ENCODE data around the gene TRIM37.

DNA sequence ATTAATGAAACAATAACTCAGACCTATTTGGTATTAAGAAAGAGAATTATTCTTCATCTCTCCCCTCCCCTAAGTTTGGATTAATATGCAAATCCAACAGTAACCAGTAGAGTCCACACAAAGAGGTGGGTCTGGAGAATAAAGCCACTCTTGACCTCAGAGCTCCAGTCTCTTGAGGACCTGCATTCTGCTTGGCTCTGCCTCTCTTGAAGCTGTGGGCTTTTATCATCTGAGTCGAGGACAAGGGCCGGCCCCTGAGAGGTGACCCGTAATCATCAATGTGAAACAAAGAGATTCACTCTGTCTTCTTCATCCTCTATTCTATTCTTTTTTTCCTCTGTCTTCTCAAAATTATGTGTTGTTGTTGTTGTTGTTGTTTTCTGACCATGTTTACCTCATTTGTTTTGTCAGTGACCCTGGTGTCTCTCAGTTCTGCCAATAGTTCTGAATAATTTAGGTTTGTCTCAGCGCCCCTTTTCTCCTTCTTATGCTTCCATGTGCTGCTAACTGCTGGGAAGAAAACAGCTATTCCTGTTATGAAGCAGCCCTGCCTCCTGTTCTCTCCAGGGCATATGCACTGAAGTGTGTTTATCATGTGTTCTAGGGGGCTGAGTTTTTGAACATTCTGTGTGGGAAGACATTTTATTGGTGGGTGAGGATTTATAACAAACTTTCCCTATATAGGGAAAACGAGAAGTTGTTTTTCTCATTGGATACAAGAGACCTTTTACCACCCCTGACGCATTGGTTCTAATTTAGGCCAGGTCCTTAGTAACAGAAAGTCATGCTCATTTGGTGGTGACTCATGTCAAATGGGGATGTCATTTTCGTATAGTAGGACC, 135.8 kb downstream of the TRIM37 start:
- TF ChIP-seq, protein P1, sequence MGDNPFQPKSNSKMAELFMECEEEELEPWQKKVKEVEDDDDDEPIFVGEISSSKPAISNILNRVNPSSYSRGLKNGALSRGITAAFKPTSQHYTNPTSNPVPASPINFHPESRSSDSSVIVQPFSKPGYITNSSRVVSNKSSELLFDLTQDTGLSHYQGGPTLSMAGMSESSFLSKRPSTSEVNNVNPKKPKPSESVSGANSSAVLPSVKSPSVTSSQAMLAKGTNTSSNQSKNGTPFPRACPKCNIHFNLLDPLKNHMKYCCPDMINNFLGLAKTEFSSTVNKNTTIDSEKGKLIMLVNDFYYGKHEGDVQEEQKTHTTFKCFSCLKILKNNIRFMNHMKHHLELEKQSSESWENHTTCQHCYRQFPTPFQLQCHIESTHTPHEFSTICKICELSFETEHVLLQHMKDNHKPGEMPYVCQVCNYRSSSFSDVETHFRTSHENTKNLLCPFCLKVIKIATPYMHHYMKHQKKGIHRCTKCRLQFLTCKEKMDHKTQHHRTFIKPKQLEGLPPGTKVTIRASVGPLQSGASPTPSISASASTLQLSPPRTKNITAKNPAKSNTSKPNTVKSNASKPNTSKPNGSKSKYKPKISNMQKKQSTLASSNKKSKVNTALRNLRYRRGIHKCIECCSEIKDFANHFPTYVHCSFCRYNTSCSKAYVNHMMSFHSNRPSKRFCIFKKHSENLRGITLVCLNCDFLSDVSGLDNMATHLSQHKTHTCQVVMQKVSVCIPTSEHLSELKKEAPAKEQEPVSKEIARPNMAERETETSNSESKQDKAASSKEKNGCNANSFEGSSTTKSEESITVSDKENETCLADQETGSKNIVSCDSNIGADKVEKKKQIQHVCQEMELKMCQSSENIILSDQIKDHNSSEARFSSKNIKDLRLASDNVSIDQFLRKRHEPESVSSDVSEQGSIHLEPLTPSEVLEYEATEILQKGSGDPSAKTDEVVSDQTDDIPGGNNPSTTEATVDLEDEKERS (tag by site-specific recombination; IDR thresholded peaks at IDR 0.05): no peak
- no peak for TF ChIP-seq ZNF223 (tag by site-specific recombination; IDR thresholded peaks at IDR 0.05)
- TF ChIP-seq SETDB1 (IDR thresholded peaks at IDR 0.05; ENCODE audit: insufficient read length, low read length): no peak
- TF ChIP-seq, protein P2, sequence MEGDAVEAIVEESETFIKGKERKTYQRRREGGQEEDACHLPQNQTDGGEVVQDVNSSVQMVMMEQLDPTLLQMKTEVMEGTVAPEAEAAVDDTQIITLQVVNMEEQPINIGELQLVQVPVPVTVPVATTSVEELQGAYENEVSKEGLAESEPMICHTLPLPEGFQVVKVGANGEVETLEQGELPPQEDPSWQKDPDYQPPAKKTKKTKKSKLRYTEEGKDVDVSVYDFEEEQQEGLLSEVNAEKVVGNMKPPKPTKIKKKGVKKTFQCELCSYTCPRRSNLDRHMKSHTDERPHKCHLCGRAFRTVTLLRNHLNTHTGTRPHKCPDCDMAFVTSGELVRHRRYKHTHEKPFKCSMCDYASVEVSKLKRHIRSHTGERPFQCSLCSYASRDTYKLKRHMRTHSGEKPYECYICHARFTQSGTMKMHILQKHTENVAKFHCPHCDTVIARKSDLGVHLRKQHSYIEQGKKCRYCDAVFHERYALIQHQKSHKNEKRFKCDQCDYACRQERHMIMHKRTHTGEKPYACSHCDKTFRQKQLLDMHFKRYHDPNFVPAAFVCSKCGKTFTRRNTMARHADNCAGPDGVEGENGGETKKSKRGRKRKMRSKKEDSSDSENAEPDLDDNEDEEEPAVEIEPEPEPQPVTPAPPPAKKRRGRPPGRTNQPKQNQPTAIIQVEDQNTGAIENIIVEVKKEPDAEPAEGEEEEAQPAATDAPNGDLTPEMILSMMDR (tag by site-specific recombination; IDR thresholded peaks at IDR 0.05): no peak
- TF ChIP-seq, protein P3, sequence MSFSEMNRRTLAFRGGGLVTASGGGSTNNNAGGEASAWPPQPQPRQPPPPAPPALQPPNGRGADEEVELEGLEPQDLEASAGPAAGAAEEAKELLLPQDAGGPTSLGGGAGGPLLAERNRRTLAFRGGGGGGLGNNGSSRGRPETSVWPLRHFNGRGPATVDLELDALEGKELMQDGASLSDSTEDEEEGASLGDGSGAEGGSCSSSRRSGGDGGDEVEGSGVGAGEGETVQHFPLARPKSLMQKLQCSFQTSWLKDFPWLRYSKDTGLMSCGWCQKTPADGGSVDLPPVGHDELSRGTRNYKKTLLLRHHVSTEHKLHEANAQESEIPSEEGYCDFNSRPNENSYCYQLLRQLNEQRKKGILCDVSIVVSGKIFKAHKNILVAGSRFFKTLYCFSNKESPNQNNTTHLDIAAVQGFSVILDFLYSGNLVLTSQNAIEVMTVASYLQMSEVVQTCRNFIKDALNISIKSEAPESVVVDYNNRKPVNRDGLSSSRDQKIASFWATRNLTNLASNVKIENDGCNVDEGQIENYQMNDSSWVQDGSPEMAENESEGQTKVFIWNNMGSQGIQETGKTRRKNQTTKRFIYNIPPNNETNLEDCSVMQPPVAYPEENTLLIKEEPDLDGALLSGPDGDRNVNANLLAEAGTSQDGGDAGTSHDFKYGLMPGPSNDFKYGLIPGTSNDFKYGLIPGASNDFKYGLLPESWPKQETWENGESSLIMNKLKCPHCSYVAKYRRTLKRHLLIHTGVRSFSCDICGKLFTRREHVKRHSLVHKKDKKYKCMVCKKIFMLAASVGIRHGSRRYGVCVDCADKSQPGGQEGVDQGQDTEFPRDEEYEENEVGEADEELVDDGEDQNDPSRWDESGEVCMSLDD (tag by site-specific recombination; IDR thresholded peaks at IDR 0.05): no peak
- TF ChIP-seq, protein P4, sequence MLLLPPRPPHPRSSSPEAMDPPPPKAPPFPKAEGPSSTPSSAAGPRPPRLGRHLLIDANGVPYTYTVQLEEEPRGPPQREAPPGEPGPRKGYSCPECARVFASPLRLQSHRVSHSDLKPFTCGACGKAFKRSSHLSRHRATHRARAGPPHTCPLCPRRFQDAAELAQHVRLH (tag by site-specific recombination; IDR thresholded peaks at IDR 0.05): no peak
- TF ChIP-seq, protein P5, sequence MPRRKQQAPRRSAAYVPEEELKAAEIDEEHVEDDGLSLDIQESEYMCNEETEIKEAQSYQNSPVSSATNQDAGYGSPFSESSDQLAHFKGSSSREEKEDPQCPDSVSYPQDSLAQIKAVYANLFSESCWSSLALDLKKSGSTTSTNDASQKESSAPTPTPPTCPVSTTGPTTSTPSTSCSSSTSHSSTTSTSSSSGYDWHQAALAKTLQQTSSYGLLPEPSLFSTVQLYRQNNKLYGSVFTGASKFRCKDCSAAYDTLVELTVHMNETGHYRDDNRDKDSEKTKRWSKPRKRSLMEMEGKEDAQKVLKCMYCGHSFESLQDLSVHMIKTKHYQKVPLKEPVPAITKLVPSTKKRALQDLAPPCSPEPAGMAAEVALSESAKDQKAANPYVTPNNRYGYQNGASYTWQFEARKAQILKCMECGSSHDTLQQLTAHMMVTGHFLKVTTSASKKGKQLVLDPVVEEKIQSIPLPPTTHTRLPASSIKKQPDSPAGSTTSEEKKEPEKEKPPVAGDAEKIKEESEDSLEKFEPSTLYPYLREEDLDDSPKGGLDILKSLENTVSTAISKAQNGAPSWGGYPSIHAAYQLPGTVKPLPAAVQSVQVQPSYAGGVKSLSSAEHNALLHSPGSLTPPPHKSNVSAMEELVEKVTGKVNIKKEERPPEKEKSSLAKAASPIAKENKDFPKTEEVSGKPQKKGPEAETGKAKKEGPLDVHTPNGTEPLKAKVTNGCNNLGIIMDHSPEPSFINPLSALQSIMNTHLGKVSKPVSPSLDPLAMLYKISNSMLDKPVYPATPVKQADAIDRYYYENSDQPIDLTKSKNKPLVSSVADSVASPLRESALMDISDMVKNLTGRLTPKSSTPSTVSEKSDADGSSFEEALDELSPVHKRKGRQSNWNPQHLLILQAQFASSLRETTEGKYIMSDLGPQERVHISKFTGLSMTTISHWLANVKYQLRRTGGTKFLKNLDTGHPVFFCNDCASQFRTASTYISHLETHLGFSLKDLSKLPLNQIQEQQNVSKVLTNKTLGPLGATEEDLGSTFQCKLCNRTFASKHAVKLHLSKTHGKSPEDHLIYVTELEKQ (tag by site-specific recombination; IDR thresholded peaks at IDR 0.05; ENCODE audit: borderline replicate concordance): no peak
- TF ChIP-seq ZNF324 (tag by site-specific recombination; IDR thresholded peaks at IDR 0.05): no peak
- no peak for TF ChIP-seq ZNF24 (tag by site-specific recombination; IDR thresholded peaks at IDR 0.05)
- TF ChIP-seq, protein P6, sequence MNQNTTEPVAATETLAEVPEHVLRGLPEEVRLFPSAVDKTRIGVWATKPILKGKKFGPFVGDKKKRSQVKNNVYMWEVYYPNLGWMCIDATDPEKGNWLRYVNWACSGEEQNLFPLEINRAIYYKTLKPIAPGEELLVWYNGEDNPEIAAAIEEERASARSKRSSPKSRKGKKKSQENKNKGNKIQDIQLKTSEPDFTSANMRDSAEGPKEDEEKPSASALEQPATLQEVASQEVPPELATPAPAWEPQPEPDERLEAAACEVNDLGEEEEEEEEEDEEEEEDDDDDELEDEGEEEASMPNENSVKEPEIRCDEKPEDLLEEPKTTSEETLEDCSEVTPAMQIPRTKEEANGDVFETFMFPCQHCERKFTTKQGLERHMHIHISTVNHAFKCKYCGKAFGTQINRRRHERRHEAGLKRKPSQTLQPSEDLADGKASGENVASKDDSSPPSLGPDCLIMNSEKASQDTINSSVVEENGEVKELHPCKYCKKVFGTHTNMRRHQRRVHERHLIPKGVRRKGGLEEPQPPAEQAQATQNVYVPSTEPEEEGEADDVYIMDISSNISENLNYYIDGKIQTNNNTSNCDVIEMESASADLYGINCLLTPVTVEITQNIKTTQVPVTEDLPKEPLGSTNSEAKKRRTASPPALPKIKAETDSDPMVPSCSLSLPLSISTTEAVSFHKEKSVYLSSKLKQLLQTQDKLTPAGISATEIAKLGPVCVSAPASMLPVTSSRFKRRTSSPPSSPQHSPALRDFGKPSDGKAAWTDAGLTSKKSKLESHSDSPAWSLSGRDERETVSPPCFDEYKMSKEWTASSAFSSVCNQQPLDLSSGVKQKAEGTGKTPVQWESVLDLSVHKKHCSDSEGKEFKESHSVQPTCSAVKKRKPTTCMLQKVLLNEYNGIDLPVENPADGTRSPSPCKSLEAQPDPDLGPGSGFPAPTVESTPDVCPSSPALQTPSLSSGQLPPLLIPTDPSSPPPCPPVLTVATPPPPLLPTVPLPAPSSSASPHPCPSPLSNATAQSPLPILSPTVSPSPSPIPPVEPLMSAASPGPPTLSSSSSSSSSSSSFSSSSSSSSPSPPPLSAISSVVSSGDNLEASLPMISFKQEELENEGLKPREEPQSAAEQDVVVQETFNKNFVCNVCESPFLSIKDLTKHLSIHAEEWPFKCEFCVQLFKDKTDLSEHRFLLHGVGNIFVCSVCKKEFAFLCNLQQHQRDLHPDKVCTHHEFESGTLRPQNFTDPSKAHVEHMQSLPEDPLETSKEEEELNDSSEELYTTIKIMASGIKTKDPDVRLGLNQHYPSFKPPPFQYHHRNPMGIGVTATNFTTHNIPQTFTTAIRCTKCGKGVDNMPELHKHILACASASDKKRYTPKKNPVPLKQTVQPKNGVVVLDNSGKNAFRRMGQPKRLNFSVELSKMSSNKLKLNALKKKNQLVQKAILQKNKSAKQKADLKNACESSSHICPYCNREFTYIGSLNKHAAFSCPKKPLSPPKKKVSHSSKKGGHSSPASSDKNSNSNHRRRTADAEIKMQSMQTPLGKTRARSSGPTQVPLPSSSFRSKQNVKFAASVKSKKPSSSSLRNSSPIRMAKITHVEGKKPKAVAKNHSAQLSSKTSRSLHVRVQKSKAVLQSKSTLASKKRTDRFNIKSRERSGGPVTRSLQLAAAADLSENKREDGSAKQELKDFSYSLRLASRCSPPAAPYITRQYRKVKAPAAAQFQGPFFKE (tag by site-specific recombination; IDR thresholded peaks at IDR 0.05; ENCODE audit: borderline replicate concordance): no peak
